DOHH2 (cell line): ENCODE measurements around the gene MAPRE3.

Experiments used
- H3F3A ChIP-seq: fragments of 200-600 bp; sonication (generic), shearing (Covaris generic); 2 replicates; pipeline ENCODE4 v1.6.0; 2016; ENCODE audit warnings: antibody characterized with exemption, mild to moderate bottlenecking; ENCODE audit not compliant: control insufficient read depth, insufficient read depth
- H3K27ac ChIP-seq: fragments of 200-600 bp; sonication (generic); 2 replicates; pipeline ENCODE4 v1.5.1; 2014; ENCODE audit warnings: low read depth, mild to moderate bottlenecking, low read length, moderate library complexity
- H3K27me3 ChIP-seq: fragments of 200-600 bp; sonication (generic); 2 replicates; pipeline ENCODE4 v1.6.1; 2014; ENCODE audit warnings: mild to moderate bottlenecking, low read length, mixed read lengths; ENCODE audit not compliant: control insufficient read depth
- H3K36me3 ChIP-seq: fragments of 200-600 bp; sonication (generic); 2 replicates; pipeline ENCODE4 v1.6.1; 2014; ENCODE audit warnings: mild to moderate bottlenecking, low read length, moderate library complexity, mixed read lengths; ENCODE audit not compliant: control insufficient read depth
- H3K4me1 ChIP-seq: fragments of 200-600 bp; sonication (generic); 2 replicates; pipeline ENCODE4 v1.6.1; 2014; ENCODE audit warnings: mild to moderate bottlenecking, low read length, mixed read lengths; ENCODE audit not compliant: control insufficient read depth
- H3K4me2 ChIP-seq: fragments of 200-600 bp; sonication (generic); 2 replicates; pipeline ENCODE4 v1.6.0; 2014; ENCODE audit warnings: mild to moderate bottlenecking, low read length, moderate library complexity
- H3K4me3 ChIP-seq: fragments of 200-600 bp; sonication (generic); 2 replicates; pipeline ENCODE4 v1.5.1; 2014; ENCODE audit warnings: mild to moderate bottlenecking, low read length, mixed read lengths
- H3K79me2 ChIP-seq: fragments of 200-600 bp; sonication (generic); 2 replicates; pipeline ENCODE4 v1.6.1; 2014; ENCODE audit warnings: mild to moderate bottlenecking, low read length, mixed read lengths; ENCODE audit not compliant: control insufficient read depth
- H3K9me2 ChIP-seq: fragments of 200-600 bp; sonication (generic); replicated peaks from 2 replicates; pipeline ENCODE4 v1.6.1; 2014; ENCODE audit warnings: mild to moderate bottlenecking, low read length, mixed read lengths; ENCODE audit not compliant: control insufficient read depth
- H3K9me3 ChIP-seq: fragments of 200-600 bp; sonication (generic); 2 replicates; pipeline ENCODE4 v1.6.1; 2014; ENCODE audit warnings: antibody characterized with exemption, low read length, mixed read lengths; ENCODE audit not compliant: control insufficient read depth, insufficient read depth
- H4K20me1 ChIP-seq: fragments of 200-600 bp; sonication (generic); 2 replicates; pipeline ENCODE4 v1.6.0; 2014; ENCODE audit warnings: low read depth, mild to moderate bottlenecking, antibody characterized with exemption, low read length, moderate library complexity; ENCODE audit not compliant: control insufficient read depth, insufficient read depth
- EZH2phosphoT487 ChIP-seq: fragments of 200-600 bp; sonication (generic); IDR thresholded peaks from 2 replicates; pipeline ENCODE4 v1.6.1; 2017; ENCODE audit warnings: borderline replicate concordance, mild to moderate bottlenecking, antibody characterized with exemption, low read length, moderate library complexity, mixed read lengths
- TF ChIP-seq, protein P1 (sequence below): fragments of 200-600 bp; sonication (generic); IDR thresholded peaks from one replicate; pipeline ENCODE4 v1.5.1; 2014; ENCODE audit warnings: antibody characterized with exemption, mild to moderate bottlenecking, low read depth, low read length; ENCODE audit not compliant: poor library complexity, severe bottlenecking

MAPRE3 gene

DNA sequence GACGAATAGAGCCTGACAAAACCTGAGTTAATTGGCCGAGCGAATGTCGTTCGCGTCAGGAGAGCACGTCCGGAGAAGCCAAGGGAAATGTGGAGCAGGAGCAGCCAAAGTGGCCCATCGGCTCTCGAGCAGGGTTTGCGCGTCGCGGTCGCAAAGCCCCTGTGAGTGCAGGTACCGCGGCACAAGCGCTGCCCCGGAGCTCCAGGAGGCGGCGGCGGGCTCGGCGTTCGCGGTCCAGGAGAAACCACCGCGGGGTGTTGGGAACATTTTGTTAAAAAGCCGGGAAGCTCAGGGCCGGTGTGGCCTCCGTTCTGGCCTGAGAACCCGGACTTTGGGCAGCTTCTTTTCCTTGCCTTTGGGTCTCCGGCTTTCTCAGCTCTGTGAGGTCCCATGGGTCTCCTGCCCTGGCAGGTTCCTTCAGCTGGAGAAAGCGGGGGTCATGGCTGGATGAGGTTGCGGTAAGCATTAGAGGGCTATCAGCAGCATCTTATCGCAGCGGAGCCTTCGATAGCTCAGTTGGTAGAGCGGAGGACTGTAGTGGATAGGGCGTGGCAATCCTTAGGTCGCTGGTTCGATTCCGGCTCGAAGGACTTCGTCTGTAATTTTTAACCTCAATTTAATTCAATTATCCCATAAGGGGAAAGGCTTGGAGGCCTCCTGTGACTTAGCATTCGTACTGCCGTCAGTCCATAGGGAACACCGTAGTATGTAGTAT is 80.0 kb downstream of the MAPRE3 start:
- TF ChIP-seq, protein P1, sequence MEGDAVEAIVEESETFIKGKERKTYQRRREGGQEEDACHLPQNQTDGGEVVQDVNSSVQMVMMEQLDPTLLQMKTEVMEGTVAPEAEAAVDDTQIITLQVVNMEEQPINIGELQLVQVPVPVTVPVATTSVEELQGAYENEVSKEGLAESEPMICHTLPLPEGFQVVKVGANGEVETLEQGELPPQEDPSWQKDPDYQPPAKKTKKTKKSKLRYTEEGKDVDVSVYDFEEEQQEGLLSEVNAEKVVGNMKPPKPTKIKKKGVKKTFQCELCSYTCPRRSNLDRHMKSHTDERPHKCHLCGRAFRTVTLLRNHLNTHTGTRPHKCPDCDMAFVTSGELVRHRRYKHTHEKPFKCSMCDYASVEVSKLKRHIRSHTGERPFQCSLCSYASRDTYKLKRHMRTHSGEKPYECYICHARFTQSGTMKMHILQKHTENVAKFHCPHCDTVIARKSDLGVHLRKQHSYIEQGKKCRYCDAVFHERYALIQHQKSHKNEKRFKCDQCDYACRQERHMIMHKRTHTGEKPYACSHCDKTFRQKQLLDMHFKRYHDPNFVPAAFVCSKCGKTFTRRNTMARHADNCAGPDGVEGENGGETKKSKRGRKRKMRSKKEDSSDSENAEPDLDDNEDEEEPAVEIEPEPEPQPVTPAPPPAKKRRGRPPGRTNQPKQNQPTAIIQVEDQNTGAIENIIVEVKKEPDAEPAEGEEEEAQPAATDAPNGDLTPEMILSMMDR, result no peak
- no peak for TF ChIP-seq EZH2phosphoT487
- no peaks in the 10 kb centered on the region for H4K20me1 ChIP-seq
- H3K27ac ChIP-seq, result peak overlapping the region; percentile 81
- H3K79me2 ChIP-seq, result peaks cover 4% of the 10 kb centered on the region
- H3K27me3 ChIP-seq, result no peaks in the 10 kb centered on the region
- peaks cover 16% of the 10 kb centered on the region for H3K4me1 ChIP-seq
- peaks cover 16% of the 10 kb centered on the region for H3K36me3 ChIP-seq
- H3F3A ChIP-seq, result peaks cover 9% of the 10 kb centered on the region
- no peaks in the 10 kb centered on the region for H3K9me3 ChIP-seq
- peak overlapping the region; percentile 85 for H3K4me3 ChIP-seq
- H3K4me2 ChIP-seq, result peak overlapping the region; percentile 93
- no peaks in the 10 kb centered on the region for H3K9me2 ChIP-seq

DNA sequence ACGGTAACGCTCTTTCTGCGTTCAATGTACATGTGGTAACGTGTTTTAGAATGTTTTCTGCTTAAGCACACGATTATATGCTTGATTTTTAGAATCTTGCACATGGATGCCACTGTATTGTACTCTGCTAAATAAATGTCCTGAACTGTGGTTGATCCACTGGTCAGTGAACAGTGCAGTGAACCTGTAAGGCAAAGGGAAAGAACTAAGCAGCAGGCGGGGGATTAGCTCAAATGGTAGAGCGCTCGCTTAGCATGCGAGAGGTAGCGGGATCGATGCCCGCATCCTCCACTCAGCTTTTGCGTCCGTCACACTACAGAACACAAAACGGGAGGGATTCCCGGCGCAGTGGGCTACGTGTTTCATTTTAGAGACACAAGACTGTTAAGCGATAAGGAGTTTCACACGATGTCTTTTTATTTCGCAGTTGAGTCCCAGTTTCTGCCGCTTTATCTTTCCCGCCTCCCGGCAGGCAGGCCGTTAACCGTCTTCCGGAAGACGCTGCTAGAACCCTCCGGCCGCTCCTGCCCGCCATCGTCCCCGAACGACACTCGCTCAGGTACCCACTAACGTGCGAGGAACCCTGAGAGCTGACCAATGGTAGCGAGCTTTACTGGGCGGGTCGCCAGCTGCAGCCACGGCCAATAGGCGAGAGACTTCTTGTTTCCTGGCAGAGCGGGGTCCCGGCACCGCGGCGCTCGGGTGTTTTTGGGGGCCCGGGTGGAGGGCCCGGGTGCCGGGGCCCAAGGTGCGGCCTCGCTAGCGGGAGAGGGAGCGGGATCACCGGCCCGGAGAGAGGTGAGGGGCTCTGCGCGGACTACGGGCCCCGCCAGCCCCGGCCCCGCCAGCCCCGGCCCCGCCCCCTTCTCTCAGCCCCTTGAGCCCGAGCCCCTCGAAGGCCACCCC is 80.8 kb downstream of the MAPRE3 start, which contains the start of gene AGBL5:
Gene AGBL5 (plus strand): TSS at position 673 of the 906 bp plus-strand sequence. CDS start 1,291 bp downstream, outside the sequence.
- Histone ChIP-seq H3K36me3 (peaks cover 24% of the 10 kb centered on the region), H3K27ac (peak within 1 kb of the TSS; percentile 81), H4K20me1 (no peaks in the 10 kb centered on the region), H3K4me2 (peak within 1 kb of the TSS; percentile 93), H3K27me3 (no peaks in the 10 kb centered on the region), H3F3A (peaks cover 8% of the 10 kb centered on the region), H3K4me1 (peaks cover 16% of the 10 kb centered on the region), H3K4me3 (peak within 1 kb of the TSS; percentile 85), H3K79me2 (peaks cover 4% of the 10 kb centered on the region), H3K9me3 (no peaks in the 10 kb centered on the region), H3K9me2 (no peaks in the 10 kb centered on the region)
- TF ChIP-seq, protein P1, result no peak
- TF ChIP-seq EZH2phosphoT487, result no peak

DNA sequence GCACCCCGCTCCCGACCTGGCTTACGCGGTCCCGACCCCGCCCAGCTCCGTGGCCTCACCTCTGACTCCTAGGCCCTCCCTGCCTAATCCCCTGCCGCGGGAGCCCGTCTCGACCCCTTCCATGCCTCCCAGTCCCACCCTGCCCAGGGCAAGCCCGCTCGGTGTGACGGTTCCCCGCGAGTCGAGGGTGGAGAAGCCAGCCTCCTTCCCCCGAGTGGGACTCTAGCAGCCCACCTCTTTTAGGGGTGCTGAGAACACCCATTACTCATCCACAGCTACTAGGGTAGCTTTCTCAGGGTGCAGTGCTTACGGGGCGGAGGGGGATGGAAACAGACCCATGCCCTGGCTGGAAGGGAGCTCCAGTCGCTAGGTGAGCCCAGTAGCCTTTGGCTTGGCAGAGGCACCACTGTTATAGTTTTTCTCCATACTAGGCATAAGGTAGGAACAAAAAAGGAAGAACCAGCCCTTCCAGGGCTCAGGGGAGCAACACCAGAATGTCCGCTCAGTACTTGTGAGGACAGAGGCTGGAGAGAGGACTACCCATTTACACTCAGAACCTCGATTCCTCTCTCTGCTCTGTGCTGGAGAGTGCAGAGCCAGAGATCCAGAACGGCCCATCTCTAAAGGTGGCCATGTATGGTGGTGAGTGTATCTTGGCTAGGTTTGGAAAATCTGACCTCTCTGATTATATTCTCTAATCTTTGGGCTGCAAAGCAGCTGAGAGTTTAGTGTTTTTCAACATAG is 81.6 kb downstream of the MAPRE3 start:
- H3F3A ChIP-seq, result peaks cover 8% of the 10 kb centered on the region
- peak overlapping the region; percentile 93 for H3K4me2 ChIP-seq
- no peaks in the 10 kb centered on the region for H3K9me3 ChIP-seq
- peaks cover 4% of the 10 kb centered on the region for H3K79me2 ChIP-seq
- H4K20me1 ChIP-seq, result no peaks in the 10 kb centered on the region
- no peak overlapping the region for H3K27ac ChIP-seq
- peaks cover 28% of the 10 kb centered on the region for H3K36me3 ChIP-seq
- H3K4me1 ChIP-seq, result peaks cover 16% of the 10 kb centered on the region
- TF ChIP-seq EZH2phosphoT487, result no peak
- TF ChIP-seq, protein P1, result no peak
- no peaks in the 10 kb centered on the region for H3K9me2 ChIP-seq
- peak overlapping the region; percentile 85 for H3K4me3 ChIP-seq
- no peaks in the 10 kb centered on the region for H3K27me3 ChIP-seq
